ENCODE data around the gene IGSF6.

- no peak for TF ChIP-seq CTCF (IDR thresholded peaks at IDR 0.05)
- TF ChIP-seq POLR2A (IDR thresholded peaks at IDR 0.05), result no peak
Measured at GRCh38 chr16:21645261-21645721, 7.1 kb downstream of the IGSF6 start.

All from Peyer's patch (tissue), 4 donors.